MM.1S (cell line): ENCODE measurements around the gene KRAS.
"Not testable (repeated sequence)": the region's sequence is repeated elsewhere in the genome, so short reads cannot be mapped to it uniquely, and the experiment has no call there.

ENCODE experiments used
- DNase-seq: peaks from one replicate; pipeline ENCODE4 v3.0.0-alpha.2; 2015
- H2AFZ ChIP-seq: fragments of 300-600 bp; sonication (generic); 2 replicates; pipeline ENCODE4 v1.6.0; 2016; ENCODE audit warnings: antibody characterized with exemption, low read length
- H3F3A ChIP-seq: fragments of 300-600 bp; sonication (generic); 2 replicates; pipeline ENCODE4 v1.6.1; 2016; ENCODE audit warnings: mild to moderate bottlenecking, antibody characterized with exemption, low read length, moderate library complexity, mixed read lengths; ENCODE audit not compliant: insufficient read depth
- H3K27ac ChIP-seq: fragments of 300-600 bp; sonication (generic); 2 replicates; pipeline ENCODE4 v1.5.1; 2016; ENCODE audit warnings: mild to moderate bottlenecking, low read length
- H3K27me3 ChIP-seq: fragments of 300-600 bp; sonication (generic); replicated peaks from 2 replicates; pipeline ENCODE4 v1.6.0; 2016; ENCODE audit warnings: low read length; ENCODE audit not compliant: insufficient read depth
- H3K36me3 ChIP-seq: fragments of 300-600 bp; sonication (generic); replicated peaks from 2 replicates; pipeline ENCODE4 v1.6.1; 2016; ENCODE audit warnings: mild to moderate bottlenecking, low read length, mixed read lengths; ENCODE audit not compliant: insufficient read depth
- H3K4me1 ChIP-seq: fragments of 300-600 bp; sonication (generic); 2 replicates; pipeline ENCODE4 v1.6.1; 2016; ENCODE audit warnings: low read length, mixed read lengths
- H3K4me2 ChIP-seq: fragments of 300-600 bp; sonication (generic); 2 replicates; pipeline ENCODE4 v1.6.0; 2016; ENCODE audit warnings: low read depth, low read length
- H3K4me3 ChIP-seq: fragments of 300-600 bp; sonication (generic); 2 replicates; pipeline ENCODE4 v1.5.1; 2016; ENCODE audit warnings: low read length, mixed read lengths
- H3K79me2 ChIP-seq: fragments of 300-600 bp; sonication (generic); 2 replicates; pipeline ENCODE4 v1.6.1; 2016; ENCODE audit warnings: mixed run types, low read length, mixed read lengths
- H3K9ac ChIP-seq: fragments of 300-600 bp; sonication (generic); 2 replicates; pipeline ENCODE4 v1.6.1; 2016; ENCODE audit warnings: low read length, mixed read lengths
- H3K9me2 ChIP-seq: fragments of 300-600 bp; sonication (generic); replicated peaks from 2 replicates; pipeline ENCODE4 v1.6.1; 2016; ENCODE audit warnings: mild to moderate bottlenecking, low read length, mixed read lengths; ENCODE audit not compliant: insufficient read depth
- H3K9me3 ChIP-seq: fragments of 300-600 bp; sonication (generic); replicated peaks from 2 replicates; pipeline ENCODE4 v1.6.1; 2016; ENCODE audit warnings: mild to moderate bottlenecking, low read length, mixed read lengths; ENCODE audit not compliant: insufficient read depth
- H4K20me1 ChIP-seq: fragments of 300-600 bp; sonication (generic); 2 replicates; pipeline ENCODE4 v1.6.1; 2016; ENCODE audit warnings: mild to moderate bottlenecking, low read length, moderate library complexity, mixed read lengths; ENCODE audit not compliant: insufficient read depth
- CTCF ChIP-seq: fragments of 300-600 bp; sonication (generic); IDR thresholded peaks from 2 replicates; pipeline ENCODE4 v1.5.1; 2016; ENCODE audit warnings: antibody characterized with exemption, low read length, mixed read lengths
- EZH2 ChIP-seq: fragments of 300-600 bp; sonication (generic); optimal IDR thresholded peaks from 2 replicates; pipeline ENCODE3; 2017; ENCODE audit warnings: low read depth, mild to moderate bottlenecking, antibody characterized with exemption, low read length, mixed read lengths
- EZH2phosphoT487 ChIP-seq: fragments of 300-600 bp; sonication (generic); IDR thresholded peaks from 2 replicates; pipeline ENCODE4 v1.6.1; 2018; ENCODE audit warnings: antibody characterized with exemption, low read length

The KRAS gene

DNA sequence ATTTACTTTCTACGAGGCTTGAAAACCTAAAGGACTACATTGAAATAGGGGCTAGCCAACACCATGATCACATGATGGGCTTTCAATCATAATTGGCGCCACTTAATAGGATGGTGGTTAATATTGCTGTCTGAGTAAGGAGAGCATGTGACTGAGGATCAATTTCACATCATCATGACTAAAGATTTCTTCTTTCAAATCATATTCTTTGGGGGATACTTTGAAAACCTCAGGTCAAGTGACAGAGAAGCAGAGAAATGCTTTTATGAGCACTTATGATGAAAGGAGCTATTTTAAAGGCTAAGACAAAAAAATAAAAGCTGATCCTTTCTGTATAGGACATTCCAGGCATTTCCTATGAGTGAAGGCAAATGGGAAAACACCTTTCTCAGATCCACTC lies 42.9 kb upstream of the KRAS start:
- TF ChIP-seq EZH2phosphoT487 (no peak), CTCF (no peak), EZH2 (no peak)
- H3K4me1 ChIP-seq, result peaks cover 8% of the 10 kb centered on the region; the same call in 1 of the 2 replicates
- no peaks in the 10 kb centered on the region for H3K9me3 ChIP-seq
- H4K20me1 ChIP-seq, result no peaks in the 10 kb centered on the region
- no peak overlapping the region for H3K27ac ChIP-seq
- no peak for DNase-seq
- H3K4me3 ChIP-seq, result no peak overlapping the region
- H3K9me2 ChIP-seq, result no peaks in the 10 kb centered on the region
- H2AFZ ChIP-seq, result no peak overlapping the region
- H3K79me2 ChIP-seq, result no peaks in the 10 kb centered on the region
- no peaks in the 10 kb centered on the region for H3K27me3 ChIP-seq
- H3K9ac ChIP-seq, result no peak overlapping the region
- no peak overlapping the region for H3K4me2 ChIP-seq
- no peaks in the 10 kb centered on the region for H3F3A ChIP-seq
- H3K36me3 ChIP-seq, result no peaks in the 10 kb centered on the region

DNA sequence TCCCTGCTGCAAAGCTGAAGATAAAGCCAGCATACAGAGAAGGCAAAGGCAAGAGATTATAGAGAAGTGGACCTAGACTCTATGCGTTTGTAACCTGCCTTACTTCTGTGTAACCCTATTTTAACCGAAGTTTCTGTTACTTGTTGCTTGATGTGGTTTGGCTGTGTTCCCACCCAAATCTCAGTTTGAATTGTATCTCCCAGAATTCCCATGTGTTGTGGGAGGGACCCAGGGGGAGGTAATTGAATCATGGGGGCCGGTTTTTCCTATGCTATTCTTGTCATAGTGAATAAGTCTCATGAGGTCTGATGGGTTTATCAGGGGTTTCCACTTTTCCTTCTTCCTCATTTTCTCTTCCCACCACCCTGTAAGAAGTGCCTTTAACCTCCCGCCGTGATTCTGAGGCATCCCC lies 42.1 kb upstream of the KRAS start:
- H3K4me1 ChIP-seq, H3K27ac ChIP-seq, H3K4me2 ChIP-seq, H3K9me3 ChIP-seq, H4K20me1 ChIP-seq, H3K4me3 ChIP-seq, H3K79me2 ChIP-seq, H2AFZ ChIP-seq, DNase-seq, H3F3A ChIP-seq, H3K9me2 ChIP-seq, H3K9ac ChIP-seq, H3K36me3 ChIP-seq, H3K27me3 ChIP-seq: not testable (repeated sequence)

- no peak overlapping the region for H3K4me3 ChIP-seq
- H3K36me3 ChIP-seq, result no peaks in the 10 kb centered on the region
- no peaks in the 10 kb centered on the region for H3K27me3 ChIP-seq
- H3K9ac ChIP-seq, result no peak overlapping the region
- H3F3A ChIP-seq, result no peaks in the 10 kb centered on the region
- H2AFZ ChIP-seq, result no peak overlapping the region
- H3K79me2 ChIP-seq, result no peaks in the 10 kb centered on the region
- H3K9me3 ChIP-seq, result no peaks in the 10 kb centered on the region
- TF ChIP-seq EZH2, result no peak
- TF ChIP-seq CTCF, result no peak
- TF ChIP-seq EZH2phosphoT487, result no peak
- no peak overlapping the region for H3K4me2 ChIP-seq
- H4K20me1 ChIP-seq, result no peaks in the 10 kb centered on the region
- H3K4me1 ChIP-seq, result no peaks in the 10 kb centered on the region
- H3K9me2 ChIP-seq, result no peaks in the 10 kb centered on the region
- no peak overlapping the region for H3K27ac ChIP-seq
- DNase-seq, result no peak
Observed at GRCh38 chr12:25287610-25288009, 36.9 kb upstream of the KRAS start.

DNA sequence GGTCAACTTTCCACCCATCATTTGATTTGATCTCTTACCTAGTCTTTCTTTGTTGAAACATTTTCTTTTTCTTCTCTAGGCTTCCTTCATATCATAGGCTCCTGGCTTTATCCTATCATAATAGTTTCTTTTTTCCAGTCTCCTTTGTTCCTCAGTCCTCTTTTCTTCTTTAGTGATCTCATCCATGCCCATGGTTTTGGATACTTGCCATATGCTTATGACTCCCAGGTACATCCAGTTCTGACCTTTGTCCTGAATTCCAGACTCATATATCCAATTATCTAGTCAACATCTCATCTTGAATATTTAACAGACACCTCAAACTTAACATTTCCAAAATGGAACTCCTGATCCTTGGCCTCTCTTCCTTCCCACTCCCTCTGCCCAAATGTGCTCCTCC lies 36.1 kb upstream of the KRAS start:
- Histone ChIP-seq H3K9me2 (no peaks in the 10 kb centered on the region), H3K27me3 (no peaks in the 10 kb centered on the region), H2AFZ (no peak overlapping the region), H3K9ac (no peak overlapping the region), H3K4me2 (no peak overlapping the region), H3K27ac (no peak overlapping the region), H4K20me1 (no peaks in the 10 kb centered on the region), H3K9me3 (no peaks in the 10 kb centered on the region), H3F3A (no peaks in the 10 kb centered on the region), H3K36me3 (no peaks in the 10 kb centered on the region), H3K79me2 (no peaks in the 10 kb centered on the region), H3K4me3 (no peak overlapping the region), H3K4me1 (no peaks in the 10 kb centered on the region)
- TF ChIP-seq EZH2phosphoT487 (no peak), EZH2 (no peak), CTCF (no peak)
- DNase-seq, result no peak
